Myometrial cell (primary cell): ENCODE results near the gene SZRD1. TPM values are rescaled to one million over a fixed set of nuclear protein-coding genes. Genes with fewer than 3 reads are reported as not detected.

Source experiments
- total RNA-seq: library from RNA; depleted of rRNA; stranded (reverse); fragments of >200 nt; gene quantifications from 2 replicates; pipeline ENCODE4 v1.2.3, GENCODE V29; 2015

The SZRD1 gene
- 70.9 and 80.8 TPM in 2 replicates for total RNA-seq

GRCh38 chr1:16366722-16367257 lies at the start of gene SZRD1:
Gene SZRD1, plus strand, starts transcription at chr1:16367242. Its CDS starts 16 bp downstream, at chr1:16367258.

DNA sequence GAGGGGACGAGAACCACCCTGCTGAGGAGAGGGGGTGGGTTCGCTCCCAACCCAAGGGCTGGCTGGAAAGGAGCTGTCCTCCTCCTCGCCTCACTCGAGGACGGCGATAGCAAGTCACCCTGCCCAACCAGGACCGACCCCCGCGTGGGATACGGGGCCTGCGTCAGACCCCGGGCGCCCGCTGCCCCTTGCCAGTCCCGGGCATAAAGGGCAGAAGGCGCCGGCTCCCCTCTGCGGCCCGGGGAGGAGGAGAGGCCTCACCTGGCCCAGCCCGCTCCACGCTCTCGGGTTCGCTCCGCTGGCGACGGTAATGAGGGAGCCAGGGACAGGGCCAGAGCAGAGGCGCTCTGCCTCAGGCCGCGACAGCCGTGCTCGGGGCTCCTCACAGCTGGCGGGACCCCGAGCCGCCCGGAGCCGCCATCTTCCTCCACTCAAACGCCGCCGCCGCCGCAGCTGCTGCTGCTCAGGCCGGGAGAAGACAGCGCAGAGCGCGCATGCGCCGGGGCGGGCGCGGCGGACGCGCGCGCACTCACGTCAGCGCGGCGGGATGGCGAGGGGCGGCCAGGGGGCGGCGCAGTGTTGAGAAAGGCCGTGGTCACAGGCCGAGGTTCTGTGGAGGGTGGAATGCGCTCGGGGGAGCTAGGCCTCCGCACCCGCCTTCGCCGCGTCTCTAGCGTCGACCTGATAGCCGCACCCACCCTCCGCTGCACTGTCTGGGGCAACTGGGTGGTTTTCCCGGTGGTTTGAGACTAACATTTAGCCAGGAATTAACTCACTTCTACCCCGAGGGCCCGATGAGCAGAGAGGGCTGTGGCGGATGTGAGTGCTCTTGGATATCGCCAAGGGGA lies 14.8 kb upstream of the SZRD1 start, which contains the start of gene FBXO42:
Gene FBXO42, minus strand, starts transcription at position 487 of the 848 bp plus-strand sequence. CDS start 37,062 bp downstream, outside the sequence.

DNA sequence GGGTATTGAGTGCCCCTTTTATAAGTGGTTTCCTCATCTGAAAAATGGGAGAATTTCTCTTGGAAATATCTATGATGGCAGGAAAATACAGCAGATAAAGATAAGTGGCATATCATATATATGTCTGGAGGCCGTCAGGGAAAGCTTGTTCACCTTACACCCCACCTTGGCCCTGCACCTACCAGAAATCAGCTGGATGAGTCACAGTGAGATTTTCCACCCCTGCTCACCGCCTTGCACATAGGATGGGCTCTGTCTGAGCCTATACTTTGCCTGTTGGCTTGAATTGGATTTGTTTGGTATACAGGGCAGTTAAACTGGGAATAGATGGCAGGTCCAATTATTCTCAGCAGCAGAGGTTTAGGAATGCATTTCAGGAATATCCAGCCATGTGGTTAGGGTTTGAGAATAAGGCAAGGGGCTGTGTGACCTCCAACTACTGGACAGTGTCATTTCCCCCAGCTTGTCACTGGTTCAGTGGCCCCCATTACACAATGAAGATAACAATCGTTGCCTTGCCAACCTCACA lies 70.0 kb downstream of the SZRD1 start, which contains the start of gene SPATA21:
Gene SPATA21, minus strand, starts transcription at position 479 of the 529 bp plus-strand sequence. CDS start 6,053 bp downstream, outside the sequence.

GRCh38 chr1:16440470-16441281 lies 73.6 kb downstream of the SZRD1 start, which contains the start of gene NECAP2:
Gene NECAP2, plus strand, starts transcription at chr1:16440724. Its CDS starts 38 bp downstream, at chr1:16440762.

Other genes starting within 250 kb of the SZRD1 start
- gene EPHA2, start 211.2 kb upstream of the SZRD1 start, total RNA-seq, result 62.7 and 69.8 TPM in 2 replicates
- gene ARHGEF19, start 154.6 kb upstream of the SZRD1 start, total RNA-seq, result 7.8 and 14.7 TPM in 2 replicates
- gene CPLANE2, start 130.1 kb upstream of the SZRD1 start, total RNA-seq, result 6.9 and 17.0 TPM in 2 replicates
- 10.4 and 13.5 TPM in 2 replicates for gene FBXO42, start 14.8 kb upstream of the SZRD1 start, total RNA-seq
- not detected in 2 replicates for gene SPATA21, start 70.2 kb downstream of the SZRD1 start, total RNA-seq
- gene NECAP2, start 73.5 kb downstream of the SZRD1 start, total RNA-seq, result 112 and 127 TPM in 2 replicates
- not detected in 2 replicates for gene RNU1-1, start 147.0 kb downstream of the SZRD1 start, total RNA-seq
- gene NBPF1, start 246.3 kb downstream of the SZRD1 start, total RNA-seq, result 8.6 and 19.3 TPM in 2 replicates